H1 (cell line): ENCODE data around the gene IGSF5.

Experiments used
- BCL11A ChIP-seq, 2 experiments: IDR thresholded peaks; one replicate each; pipeline ENCODE4 v1.6.1; 2011; ENCODE audit warnings: low read depth in 2 of 2, low read length in 2 of 2, mild to moderate bottlenecking in 2 of 2
- FOSL1 ChIP-seq: IDR thresholded peaks from 2 replicates; pipeline ENCODE4 v1.6.1; 2011; ENCODE audit warnings: mild to moderate bottlenecking, low read depth, low read length, moderate library complexity; ENCODE audit not compliant: insufficient read depth
- KDM1A ChIP-seq: fragments of 200-600, 300-600 bp; sonication (generic); IDR thresholded peaks from 2 replicates; pipeline ENCODE4 v1.7.1; 2016; ENCODE audit warnings: mild to moderate bottlenecking, low read length, borderline replicate concordance
- POLR2A ChIP-seq, 2 experiments: IDR thresholded peaks; 1 replicate in 1 of 2; 2 replicates in 1 of 2; pipeline ENCODE4 v1.6.1; 2011; ENCODE audit warnings: low read depth in 2 of 2, low read length in 2 of 2, mild to moderate bottlenecking in 2 of 2; ENCODE audit errors: control extremely low read depth in 1 of 2
- SIN3A ChIP-seq, 2 experiments: IDR thresholded peaks in 1 of 2; conservative IDR thresholded peaks in 1 of 2; 2 replicates each; pipeline ENCODE4 v1.6.1; 2011 to 2012; ENCODE audit warnings: low read length in 2 of 2, improper control_type of control experiment in 1 of 2, low read depth in 1 of 2, mild to moderate bottlenecking in 1 of 2
- SP1 ChIP-seq: IDR thresholded peaks from 2 replicates; pipeline ENCODE4 v1.6.1; 2011; ENCODE audit warnings: low read depth, low read length
- TF ChIP-seq, protein P1 (sequence below), 3 experiments: IDR thresholded peaks; 1 replicate in 2 of 3; 2 replicates in 1 of 3; pipeline versions ENCODE4 v1.5.1 to v1.6.1; 2011; ENCODE audit warnings: low read length in 3 of 3, mild to moderate bottlenecking in 3 of 3, inconsistent platforms in 2 of 3, low read depth in 1 of 3, moderate library complexity in 1 of 3; ENCODE audit not compliant: insufficient read depth in 1 of 3; ENCODE audit errors: control extremely low read depth in 1 of 3

DNA sequence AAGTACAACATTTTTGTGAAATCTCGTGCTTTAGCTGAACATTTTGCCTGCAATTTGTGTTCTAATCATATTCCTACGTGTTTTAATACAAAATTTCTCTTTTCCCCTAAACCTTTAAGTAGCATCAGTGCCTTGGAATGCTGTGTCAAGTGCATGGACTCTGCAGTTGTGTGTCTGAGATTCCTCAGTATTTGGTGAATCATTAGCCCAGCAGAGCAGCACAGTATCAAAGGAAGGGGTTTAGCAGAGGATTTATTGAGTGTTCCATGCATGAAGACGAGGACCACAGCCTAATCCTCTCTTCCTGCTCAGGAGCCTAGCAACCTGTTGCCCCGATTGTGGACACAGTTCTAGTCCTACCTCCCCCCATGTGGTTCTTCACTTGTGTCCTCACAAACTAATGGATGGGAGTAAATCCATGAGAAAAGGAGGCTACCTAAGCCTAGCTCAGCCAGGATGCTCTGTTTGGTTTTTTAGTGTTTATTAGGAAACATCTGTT, 92.9 kb downstream of the IGSF5 start:
- TF ChIP-seq POLR2A (IDR thresholded peaks at IDR 0.05; ENCODE audit: control extremely low read depth in 1 of 2, low read depth in 2 of 2, low read length in 2 of 2) (no peak), SIN3A (conservative IDR thresholded peaks at IDR 0.05 in 1 of 2, IDR thresholded peaks at IDR 0.05 in 1 of 2; ENCODE audit: low read depth in 1 of 2, low read length in 2 of 2) (no peak), FOSL1 (no peak), SP1 (no peak), KDM1A (no peak), BCL11A (IDR thresholded peaks at IDR 0.05; ENCODE audit: low read depth in 2 of 2, low read length in 2 of 2) (no peak)
- TF ChIP-seq, protein P1, sequence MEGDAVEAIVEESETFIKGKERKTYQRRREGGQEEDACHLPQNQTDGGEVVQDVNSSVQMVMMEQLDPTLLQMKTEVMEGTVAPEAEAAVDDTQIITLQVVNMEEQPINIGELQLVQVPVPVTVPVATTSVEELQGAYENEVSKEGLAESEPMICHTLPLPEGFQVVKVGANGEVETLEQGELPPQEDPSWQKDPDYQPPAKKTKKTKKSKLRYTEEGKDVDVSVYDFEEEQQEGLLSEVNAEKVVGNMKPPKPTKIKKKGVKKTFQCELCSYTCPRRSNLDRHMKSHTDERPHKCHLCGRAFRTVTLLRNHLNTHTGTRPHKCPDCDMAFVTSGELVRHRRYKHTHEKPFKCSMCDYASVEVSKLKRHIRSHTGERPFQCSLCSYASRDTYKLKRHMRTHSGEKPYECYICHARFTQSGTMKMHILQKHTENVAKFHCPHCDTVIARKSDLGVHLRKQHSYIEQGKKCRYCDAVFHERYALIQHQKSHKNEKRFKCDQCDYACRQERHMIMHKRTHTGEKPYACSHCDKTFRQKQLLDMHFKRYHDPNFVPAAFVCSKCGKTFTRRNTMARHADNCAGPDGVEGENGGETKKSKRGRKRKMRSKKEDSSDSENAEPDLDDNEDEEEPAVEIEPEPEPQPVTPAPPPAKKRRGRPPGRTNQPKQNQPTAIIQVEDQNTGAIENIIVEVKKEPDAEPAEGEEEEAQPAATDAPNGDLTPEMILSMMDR (IDR thresholded peaks at IDR 0.05; ENCODE audit: control extremely low read depth in 1 of 3, insufficient read depth in 1 of 3, low read depth in 1 of 3, low read length in 3 of 3) = no peak
